Activated T-cell treated with anti-CD3 and anti-CD28 coated beads, Interleukin-2, amount 50 U/mL, for 48 hours (primary cell): ENCODE data around the gene PARD6A.

Experiments
- DNase-seq, 2 experiments: peaks; one replicate each; pipeline ENCODE4 v3.0.0-alpha.2; 2020

Gene PARD6A

DNA sequence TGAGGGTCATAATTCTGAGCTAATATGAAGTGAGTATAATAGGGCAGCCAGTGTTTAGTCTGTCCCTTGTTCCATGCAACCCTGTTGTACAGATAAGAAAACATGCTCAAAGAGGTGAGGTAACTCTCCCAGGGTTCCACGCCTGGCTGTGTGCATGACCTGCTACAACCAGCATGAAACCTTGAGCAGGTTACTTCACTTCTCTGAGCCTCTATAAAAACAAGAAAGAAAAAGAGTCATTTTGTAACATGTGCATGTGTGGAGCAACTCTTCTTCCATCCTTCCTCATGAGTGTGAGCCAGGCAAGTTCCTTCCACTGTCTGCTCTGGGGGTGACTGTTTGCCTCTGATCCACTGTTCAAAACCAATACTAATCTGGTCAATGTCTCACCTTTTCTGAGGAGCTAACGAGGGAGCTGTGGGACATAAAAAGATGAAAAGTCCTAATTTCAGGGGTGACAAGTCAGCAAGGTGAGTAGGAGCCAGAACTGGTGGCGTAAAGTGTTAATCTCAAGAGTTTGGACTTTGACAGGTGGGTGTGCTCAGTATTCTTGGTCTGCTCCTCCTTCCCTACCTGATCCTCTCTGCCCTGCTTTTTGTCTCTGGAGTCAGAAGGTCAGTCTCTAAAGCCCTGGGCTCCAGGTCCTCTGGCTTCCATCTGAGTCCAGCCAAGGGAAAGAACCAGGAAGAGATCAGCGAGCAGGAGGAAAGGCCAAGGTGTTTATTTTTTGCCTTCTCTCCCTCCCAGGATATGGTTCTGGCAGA lies 36.8 kb downstream of the PARD6A start:
- DNase-seq, result no peak

DNA sequence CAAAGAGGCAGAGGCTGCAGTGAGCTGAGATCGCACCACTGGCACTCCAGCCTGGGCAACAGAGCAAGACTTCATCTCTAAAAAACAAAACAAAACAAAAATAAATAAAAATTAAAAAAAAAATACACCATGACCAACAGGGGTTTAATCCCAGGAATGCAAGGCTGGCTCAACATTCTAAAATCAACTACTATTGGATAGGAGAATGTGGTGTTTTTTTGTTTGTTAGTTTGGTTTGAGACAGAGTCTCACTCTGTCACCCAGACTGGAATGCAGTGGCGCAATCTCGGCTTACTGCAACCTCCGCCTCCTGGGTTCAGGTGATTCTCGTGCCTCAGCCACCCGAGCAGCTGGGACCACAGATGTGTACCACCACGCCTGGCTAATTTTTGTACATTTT lies 38.5 kb downstream of the PARD6A start:
- DNase-seq, result no peak

- no peak for DNase-seq
These were observed 40.7 kb downstream of the PARD6A start for GRCh38 chr16:67701420-67701819.

DNA sequence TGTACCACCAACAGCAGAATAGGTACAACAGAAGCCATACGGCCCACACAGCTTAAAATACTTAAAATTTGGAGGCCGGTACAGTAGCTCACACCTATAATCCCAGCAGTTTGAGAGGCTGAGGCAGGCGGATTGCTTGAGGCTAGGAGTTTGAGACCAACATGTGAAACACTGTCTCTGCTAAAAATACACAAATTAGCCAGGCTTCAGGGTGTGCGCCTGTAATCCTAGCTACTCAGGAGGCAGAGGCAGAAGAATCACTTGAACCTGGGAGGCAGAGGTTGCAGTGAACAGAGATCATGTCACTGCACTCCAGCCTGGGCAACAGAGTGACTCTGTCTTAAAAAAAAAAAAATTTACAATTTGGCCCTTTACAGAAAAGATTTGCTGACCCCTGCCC lies 41.4 kb downstream of the PARD6A start:
- DNase-seq, result no peak

- DNase-seq, result no peak
These were observed 42.9 kb downstream of the PARD6A start for GRCh38 chr16:67703626-67704025.

DNA sequence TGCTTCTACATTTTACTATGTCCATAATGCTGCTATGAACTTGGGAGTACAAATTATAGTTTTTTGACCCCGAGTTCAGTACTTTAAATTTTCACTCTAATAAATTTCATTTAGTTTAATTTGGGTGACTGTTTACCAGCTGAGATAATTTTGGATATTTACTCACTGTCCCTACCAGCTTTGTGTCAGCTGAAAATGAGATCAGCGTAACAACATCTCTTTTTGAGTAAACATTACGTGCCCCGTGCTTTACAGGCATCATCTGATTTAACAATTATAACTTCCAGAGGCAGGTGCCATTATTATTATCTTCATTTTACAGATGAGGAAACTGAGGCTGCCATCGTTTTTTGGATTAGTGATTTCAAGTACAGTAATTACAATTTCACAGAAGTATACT lies 43.4 kb downstream of the PARD6A start:
- no peak for DNase-seq

GRCh38 chr16:67707210-67707609 lies 46.5 kb downstream of the PARD6A start:
- DNase-seq, result no peak

DNA sequence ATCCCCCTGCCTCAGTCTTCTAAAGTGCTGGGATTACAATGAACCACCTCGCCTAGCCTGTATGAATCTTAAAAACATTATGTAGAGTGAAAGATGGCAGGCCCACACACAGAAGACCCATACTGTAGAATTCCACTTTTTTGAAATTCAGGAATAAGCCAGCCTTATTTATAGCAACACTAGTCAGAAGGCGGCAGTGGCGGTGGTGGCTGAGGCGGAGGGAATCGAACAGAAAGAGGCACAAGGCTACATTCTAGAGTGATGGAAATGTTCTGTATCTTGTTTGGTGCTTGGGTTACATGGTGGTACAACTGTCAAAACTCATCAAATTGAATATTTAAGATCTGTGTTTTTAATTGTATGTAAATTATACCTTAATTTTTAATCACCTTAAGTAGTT lies 47.0 kb downstream of the PARD6A start:
- no peak for DNase-seq

DNA sequence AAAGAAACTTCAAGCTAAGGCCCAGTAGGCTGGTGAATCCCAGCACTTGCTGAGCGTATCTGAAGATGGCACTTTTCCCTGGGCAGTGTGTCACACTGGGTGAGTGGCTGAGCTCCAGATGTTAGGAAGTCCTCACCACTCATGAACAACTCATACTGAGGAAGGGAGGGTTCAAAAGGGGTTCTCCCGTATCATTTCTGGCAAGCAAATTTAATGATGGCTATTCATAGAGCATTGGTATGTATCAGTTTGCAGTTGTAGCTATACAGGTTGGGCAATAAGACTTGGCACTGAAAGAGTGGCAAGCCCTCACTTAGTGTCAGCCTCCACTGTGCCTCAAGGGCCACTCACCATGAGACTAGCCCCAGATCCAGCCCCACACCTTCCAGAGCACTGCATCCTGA lies 47.6 kb downstream of the PARD6A start:
- DNase-seq, result no peak

- DNase-seq, result no peak
These were observed 48.3 kb downstream of the PARD6A start for GRCh38 chr16:67709050-67709449.

DNA sequence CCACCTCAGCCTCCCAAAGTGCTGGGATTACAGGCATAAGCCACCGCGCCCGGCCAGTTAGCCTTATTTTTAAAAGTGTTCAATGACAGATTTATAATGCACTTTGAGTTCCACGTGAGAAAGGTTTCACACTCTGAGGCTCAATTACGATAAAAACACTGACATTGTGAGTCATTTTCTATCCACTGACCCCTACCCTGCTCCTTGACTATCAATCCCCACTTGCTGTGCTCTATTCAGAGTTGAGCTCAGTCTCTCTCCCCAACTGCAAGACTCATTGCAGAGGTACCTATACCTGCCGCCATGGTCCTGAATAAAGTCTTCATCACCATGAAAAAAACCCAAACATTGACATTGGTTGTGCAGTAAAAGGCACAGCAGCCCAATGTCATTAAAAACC lies 49.8 kb downstream of the PARD6A start:
- DNase-seq, result no peak
